ENCODE measurements around the gene NNMT. TPM values are rescaled to one million over a fixed set of nuclear protein-coding genes. Genes with fewer than 3 reads are reported as not detected.

The NNMT gene
- total RNA-seq, 1 experiment from 2014 or later = not detected

DNA sequence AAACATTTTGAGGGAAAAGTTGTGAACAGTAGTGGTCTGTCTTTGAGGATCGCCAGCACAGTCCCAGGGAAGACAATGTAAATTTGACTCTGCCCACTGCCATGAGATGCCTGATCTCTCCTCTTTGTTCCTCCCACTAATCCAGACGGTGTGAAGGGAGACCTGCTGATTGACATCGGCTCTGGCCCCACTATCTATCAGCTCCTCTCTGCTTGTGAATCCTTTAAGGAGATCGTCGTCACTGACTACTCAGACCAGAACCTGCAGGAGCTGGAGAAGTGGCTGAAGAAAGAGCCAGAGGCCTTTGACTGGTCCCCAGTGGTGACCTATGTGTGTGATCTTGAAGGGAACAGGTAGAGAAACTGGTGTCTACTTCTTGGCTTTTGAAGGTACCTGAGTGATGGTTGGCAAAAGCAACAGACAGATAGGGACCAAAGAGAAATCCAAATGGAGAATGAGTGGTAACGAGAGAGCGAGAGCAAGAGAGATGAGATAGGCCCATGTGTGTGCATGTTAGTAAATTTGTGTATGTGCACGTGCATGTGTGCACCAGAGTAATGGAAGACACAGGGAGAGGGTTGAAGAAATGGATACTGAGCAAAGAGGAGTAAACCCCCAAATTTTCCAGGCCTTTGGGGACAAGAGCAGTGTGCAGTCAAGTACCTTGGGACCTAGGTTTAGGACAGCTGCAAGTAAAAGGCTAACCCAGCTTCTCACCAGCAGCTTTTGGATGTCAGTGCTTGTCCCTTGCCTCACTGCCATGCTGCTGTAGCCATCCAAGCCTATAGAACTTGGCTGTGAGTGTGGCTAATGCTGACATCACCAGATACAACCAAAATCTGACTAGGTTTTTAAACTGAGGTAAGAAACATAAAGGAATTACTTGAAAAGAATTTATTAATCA, 1.9 kb downstream of the NNMT start:
- H3K18ac ChIP-seq (ENCODE audit: insufficient read length, low read depth, low read length) = no peak overlapping the region
- no peak overlapping the region for H3K14ac ChIP-seq (ENCODE audit: insufficient read depth, low read length)
- H3T11ph ChIP-seq (ENCODE audit: low read length) = no peak overlapping the region
- H3K9me3 ChIP-seq (ENCODE audit: control insufficient read depth, low read depth, low read length) = no peaks in the 10 kb centered on the region
- no peak overlapping the region for H2BK12ac ChIP-seq (ENCODE audit: insufficient read length, low read depth, low read length)
- no peak overlapping the region for H2AK5ac ChIP-seq (ENCODE audit: insufficient read length, low read length)
- H4K20me1 ChIP-seq (ENCODE audit: control insufficient read depth, insufficient read depth, insufficient read length) = no peaks in the 10 kb centered on the region
- H4K8ac ChIP-seq (replicated peaks; ENCODE audit: insufficient read length, low read depth, low read length) = no peak overlapping the region
- H3K79me1 ChIP-seq (ENCODE audit: insufficient read depth, low read depth, low read length, poor library complexity, severe bottlenecking) = no peaks in the 10 kb centered on the region
- peaks cover 17 to 24% of the 10 kb centered on the region in 2 experiments for H3K9me3 Mint-ChIP-seq
- no peaks in the 10 kb centered on the region; the same call in 1 of the 2 replicates for H3K27me3 Mint-ChIP-seq (ENCODE audit: low read depth)
- H2BK20ac ChIP-seq (ENCODE audit: low read depth, low read length, poor library complexity, severe bottlenecking) = no peak overlapping the region
- H3K27me3 ChIP-seq (ENCODE audit: insufficient read depth, low read length) = no peaks in the 10 kb centered on the region
- no peak overlapping the region for H2BK15ac ChIP-seq (ENCODE audit: low read depth, low read length)
- no peak overlapping the region for H3K4me3 Mint-ChIP-seq
- WGBS (ENCODE audit: extremely low coverage, insufficient read length, low lambda C conversion rate) = no CpG with 5 or more reads among the region's 8 CpGs
- no peak overlapping the region for H3K4me2 ChIP-seq (ENCODE audit: insufficient read depth, insufficient read length, low read length)
- H3K36me3 Mint-ChIP-seq (ENCODE audit: insufficient read depth in 1 of 3, low read depth in 3 of 3) = peaks cover 0 to 19% (median 0%) of the 10 kb centered on the region in 3 experiments; a peak in 3 of 7 replicates
- H3K4me1 Mint-ChIP-seq = no peaks in the 10 kb centered on the region
- no peak overlapping the region for H2BK120ac ChIP-seq (ENCODE audit: low read depth, low read length, poor library complexity, severe bottlenecking)
- no peaks in the 10 kb centered on the region for H3K23me2 ChIP-seq (ENCODE audit: insufficient read length, low read depth, low read length, poor library complexity, severe bottlenecking)
- H4K5ac ChIP-seq (ENCODE audit: insufficient read length, low read depth, low read length) = no peak overlapping the region
- TF ChIP-seq, protein P1, sequence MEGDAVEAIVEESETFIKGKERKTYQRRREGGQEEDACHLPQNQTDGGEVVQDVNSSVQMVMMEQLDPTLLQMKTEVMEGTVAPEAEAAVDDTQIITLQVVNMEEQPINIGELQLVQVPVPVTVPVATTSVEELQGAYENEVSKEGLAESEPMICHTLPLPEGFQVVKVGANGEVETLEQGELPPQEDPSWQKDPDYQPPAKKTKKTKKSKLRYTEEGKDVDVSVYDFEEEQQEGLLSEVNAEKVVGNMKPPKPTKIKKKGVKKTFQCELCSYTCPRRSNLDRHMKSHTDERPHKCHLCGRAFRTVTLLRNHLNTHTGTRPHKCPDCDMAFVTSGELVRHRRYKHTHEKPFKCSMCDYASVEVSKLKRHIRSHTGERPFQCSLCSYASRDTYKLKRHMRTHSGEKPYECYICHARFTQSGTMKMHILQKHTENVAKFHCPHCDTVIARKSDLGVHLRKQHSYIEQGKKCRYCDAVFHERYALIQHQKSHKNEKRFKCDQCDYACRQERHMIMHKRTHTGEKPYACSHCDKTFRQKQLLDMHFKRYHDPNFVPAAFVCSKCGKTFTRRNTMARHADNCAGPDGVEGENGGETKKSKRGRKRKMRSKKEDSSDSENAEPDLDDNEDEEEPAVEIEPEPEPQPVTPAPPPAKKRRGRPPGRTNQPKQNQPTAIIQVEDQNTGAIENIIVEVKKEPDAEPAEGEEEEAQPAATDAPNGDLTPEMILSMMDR (conservative IDR thresholded peaks at IDR 0.05) = no peak
- no peaks in the 10 kb centered on the region for H3K79me2 ChIP-seq (ENCODE audit: insufficient read depth, low read length)
- no peak overlapping the region for H3K56ac ChIP-seq (ENCODE audit: insufficient read length, low read depth, low read length)
- H4K91ac ChIP-seq (ENCODE audit: insufficient read length, low read depth, low read length) = no peak overlapping the region
- H2BK5ac ChIP-seq (ENCODE audit: insufficient read length, low read length) = no peak overlapping the region
- H3K9ac ChIP-seq (ENCODE audit: extremely low read depth, insufficient read length, low read length) = no peak overlapping the region
- DNase-seq = no peak
- no peak overlapping the region for H3K27ac ChIP-seq (ENCODE audit: insufficient read length, low read depth, low read length)
- H2AFZ ChIP-seq (ENCODE audit: low read length) = no peak overlapping the region
- H3K23ac ChIP-seq (ENCODE audit: insufficient read length, low read depth, low read length) = no peak overlapping the region
- H3K4ac ChIP-seq (ENCODE audit: low read depth, low read length) = no peak overlapping the region
- H3K27ac Mint-ChIP-seq = no peak overlapping the region
- no peaks in the 10 kb centered on the region for H3K4me1 ChIP-seq (ENCODE audit: insufficient read depth, low read length)
